DND-41 (cell line): Measurements from ENCODE around the gene ABCG4.

Experiments
- CTCF ChIP-seq: IDR thresholded peaks from 2 replicates; pipeline ENCODE4 v1.5.1; 2012; ENCODE audit warnings: borderline replicate concordance, low read length, moderate library complexity, mild to moderate bottlenecking; ENCODE audit not compliant: poor library complexity, severe bottlenecking; ENCODE audit errors: extremely low read depth
- EZH2 ChIP-seq: IDR thresholded peaks from 3 replicates; pipeline ENCODE4 v1.6.1; 2012; ENCODE audit warnings: borderline replicate concordance, low read depth, mild to moderate bottlenecking, moderate library complexity, low read length, inconsistent platforms; ENCODE audit not compliant: severe bottlenecking

DNA sequence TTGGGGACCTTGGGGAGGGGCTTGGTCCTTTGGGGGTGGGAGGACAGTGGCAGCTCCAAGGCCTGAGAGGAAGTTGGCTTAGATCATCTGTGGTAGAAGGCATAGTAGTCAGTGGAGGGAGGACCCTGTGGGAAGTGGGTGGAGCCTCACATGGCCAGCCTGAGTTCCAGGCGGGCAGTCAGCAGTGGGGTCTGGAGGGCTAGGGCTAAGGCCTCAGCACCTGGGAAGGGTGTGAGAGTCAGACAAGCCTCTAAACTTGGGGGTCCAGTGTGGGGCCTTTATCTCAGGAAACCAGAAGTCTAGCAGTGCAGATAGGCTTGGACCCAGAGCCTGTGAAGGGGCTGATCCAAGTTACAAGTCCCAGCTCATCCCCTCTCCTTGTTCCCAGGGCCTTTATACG, 23.7 kb downstream of the ABCG4 start:
- no peak for TF ChIP-seq CTCF
- TF ChIP-seq EZH2, result no peak
